Kidney (tissue), 14 donors: ENCODE results near the gene SCTR. TPM values are rescaled to one million over a fixed set of nuclear protein-coding genes. Genes with fewer than 3 reads are reported as not detected.

Experiments used
- DNase-seq, 5 donors: peaks; one replicate each; pipeline ENCODE4 v3.0.0-alpha.2; 2013 to 2020
- FAIRE-seq: peaks from 2 replicates; lab custom pipeline; 2012; peaks lifted over from hg19 to GRCh38; lab: Jason Lieb, UNC
- H3K27ac ChIP-seq, 2 donors: one replicate each; pipeline ENCODE4 v1.7.0; 2013; ENCODE audit warnings: low read depth in 2 of 2, low read length in 2 of 2, inconsistent platforms in 1 of 2
- H3K27me3 ChIP-seq: one replicate; pipeline ENCODE4 v1.7.1; 2013; ENCODE audit warnings: low read length, inconsistent platforms; ENCODE audit not compliant: control insufficient read depth, insufficient read depth
- H3K36me3 ChIP-seq, 3 donors: one replicate each; pipeline versions ENCODE4 v1.7.0 to v1.7.1; 2013; ENCODE audit warnings: low read length in 3 of 3, control low read depth in 1 of 3, inconsistent platforms in 1 of 3; ENCODE audit not compliant: insufficient read depth in 3 of 3, control insufficient read depth in 2 of 3
- H3K4me1 ChIP-seq, 3 donors: one replicate each; pipeline versions ENCODE4 v1.7.0 to v1.7.1; 2013; ENCODE audit warnings: low read length in 3 of 3, inconsistent platforms in 1 of 3, low read depth in 1 of 3; ENCODE audit not compliant: control insufficient read depth in 2 of 3, insufficient read depth in 2 of 3
- H3K4me3 ChIP-seq, 3 donors: one replicate each; pipeline versions ENCODE4 v1.7.0 to v1.8.1; 2013; ENCODE audit warnings: low read length in 3 of 3, control low read depth in 1 of 3, inconsistent platforms in 1 of 3
- H3K9ac ChIP-seq, 3 donors: one replicate each; pipeline versions ENCODE4 v1.7.0 to v1.7.1; 2013; ENCODE audit warnings: low read length in 3 of 3, control low read depth in 1 of 3, inconsistent platforms in 1 of 3
- H3K9me3 ChIP-seq, 3 donors: one replicate each; pipeline versions ENCODE4 v1.7.0 to v1.7.1; 2013; ENCODE audit warnings: low read length in 3 of 3, control low read depth in 1 of 3, inconsistent platforms in 1 of 3; ENCODE audit not compliant: control insufficient read depth in 2 of 3, insufficient read depth in 1 of 3
- intact Hi-C: fragments of 100-400 bp; cut with DNase I; formaldehyde crosslinking; loops from one replicate; pipeline ENCODE4 v1.11.1; 2022
- polyA plus RNA-seq: library from polyadenylated mRNA; stranded (reverse); fragments of 350-450 nt; fragmentation: Illumina TruSeq; extraction: RNeasy Lipid Tissue Mini Kit (QIAGEN cat#74804); gene quantifications from one replicate; pipeline ENCODE4 v1.2.3, GENCODE V29; 2014; ENCODE audit warnings: low read depth, low replicate concordance; ENCODE audit not compliant: insufficient read depth
- total RNA-seq: library from RNA; stranded (reverse); fragmentation: NEBNext Ultra II Directional; extraction: Animal tissue kit (Norgen Biotek cat#: 25700); gene quantifications from one replicate; pipeline ENCODE4 v1.2.1, GENCODE V29; 2021
- TF ChIP-seq, protein P1 (sequence below): IDR thresholded peaks from 3 replicates; pipeline ENCODE4 v1.5.1; 2012; ENCODE audit warnings: mild to moderate bottlenecking, moderate library complexity, borderline replicate concordance; ENCODE audit not compliant: insufficient read depth; ENCODE audit errors: extremely low read depth
- donor health status: control.
- donor health status: control.
- donor health status: control.
- donor health status: control.
- donor health status: control.
- donor health status: DM: yes; HTN: yes; CAD: no.
- donor health status: Normal renal cell carcinoma (clear cell type).

The SCTR gene
- total and polyA plus RNA-seq, 2 donors from 2014 or later, result 7.3 to 15.9 TPM

DNA sequence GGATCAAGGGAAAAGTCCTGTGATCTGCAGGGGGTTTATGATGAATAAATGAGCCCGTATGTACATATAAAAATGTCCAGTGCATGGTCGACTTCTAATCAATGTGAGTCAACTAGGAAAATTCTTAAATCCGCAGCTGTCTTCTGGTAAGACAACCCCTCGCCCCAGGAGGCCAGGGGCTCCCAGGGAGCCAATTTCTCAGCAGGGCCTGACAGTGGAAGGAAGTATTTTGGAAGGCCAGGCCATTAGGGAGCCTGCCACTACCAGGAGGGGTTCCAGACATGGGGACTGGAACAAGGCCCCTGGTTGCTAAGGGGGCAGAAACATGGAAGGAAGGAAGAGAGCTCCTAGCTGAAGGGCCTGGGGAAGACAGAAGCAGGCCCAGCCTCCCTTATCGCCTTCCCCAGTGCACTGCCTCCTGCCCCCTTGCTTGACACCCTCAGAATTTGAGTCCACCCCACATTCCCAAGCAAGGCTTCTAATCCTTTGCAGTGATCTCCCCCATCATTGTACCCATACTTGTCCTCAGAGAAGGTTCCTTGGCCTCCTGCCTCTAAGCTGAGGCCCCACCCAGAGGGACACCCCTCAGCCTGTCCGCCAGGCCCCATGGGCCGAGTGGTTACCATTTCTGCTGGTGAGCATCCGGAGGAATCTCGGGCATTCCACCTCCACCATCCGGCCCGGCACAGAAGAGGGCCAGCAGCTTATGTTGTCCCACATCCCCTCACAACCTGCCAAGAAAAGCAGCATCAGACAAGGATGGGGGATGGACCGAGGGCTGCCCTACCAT is 45.9 kb downstream of the SCTR start:
- FAIRE-seq (no peak), DNase-seq (no peak)
- Histone ChIP-seq H3K4me3 (no peak overlapping the region), H3K36me3 (no peaks in the 10 kb centered on the region), H3K27ac (no peak overlapping the region), H3K27me3 (no peaks in the 10 kb centered on the region), H3K9me3 (no peaks in the 10 kb centered on the region), H3K9ac (no peak overlapping the region), H3K4me1 (peaks cover 0 to 3% (median 0%) of the 10 kb centered on the region in 3 donors)
- TF ChIP-seq, protein P1, sequence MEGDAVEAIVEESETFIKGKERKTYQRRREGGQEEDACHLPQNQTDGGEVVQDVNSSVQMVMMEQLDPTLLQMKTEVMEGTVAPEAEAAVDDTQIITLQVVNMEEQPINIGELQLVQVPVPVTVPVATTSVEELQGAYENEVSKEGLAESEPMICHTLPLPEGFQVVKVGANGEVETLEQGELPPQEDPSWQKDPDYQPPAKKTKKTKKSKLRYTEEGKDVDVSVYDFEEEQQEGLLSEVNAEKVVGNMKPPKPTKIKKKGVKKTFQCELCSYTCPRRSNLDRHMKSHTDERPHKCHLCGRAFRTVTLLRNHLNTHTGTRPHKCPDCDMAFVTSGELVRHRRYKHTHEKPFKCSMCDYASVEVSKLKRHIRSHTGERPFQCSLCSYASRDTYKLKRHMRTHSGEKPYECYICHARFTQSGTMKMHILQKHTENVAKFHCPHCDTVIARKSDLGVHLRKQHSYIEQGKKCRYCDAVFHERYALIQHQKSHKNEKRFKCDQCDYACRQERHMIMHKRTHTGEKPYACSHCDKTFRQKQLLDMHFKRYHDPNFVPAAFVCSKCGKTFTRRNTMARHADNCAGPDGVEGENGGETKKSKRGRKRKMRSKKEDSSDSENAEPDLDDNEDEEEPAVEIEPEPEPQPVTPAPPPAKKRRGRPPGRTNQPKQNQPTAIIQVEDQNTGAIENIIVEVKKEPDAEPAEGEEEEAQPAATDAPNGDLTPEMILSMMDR, result no peak
- intact Hi-C loops, result loop anchor here (5.0 kb wide), 1 partner anchor 71 kb away; no protein-coding TSS in a partner anchor

DNA sequence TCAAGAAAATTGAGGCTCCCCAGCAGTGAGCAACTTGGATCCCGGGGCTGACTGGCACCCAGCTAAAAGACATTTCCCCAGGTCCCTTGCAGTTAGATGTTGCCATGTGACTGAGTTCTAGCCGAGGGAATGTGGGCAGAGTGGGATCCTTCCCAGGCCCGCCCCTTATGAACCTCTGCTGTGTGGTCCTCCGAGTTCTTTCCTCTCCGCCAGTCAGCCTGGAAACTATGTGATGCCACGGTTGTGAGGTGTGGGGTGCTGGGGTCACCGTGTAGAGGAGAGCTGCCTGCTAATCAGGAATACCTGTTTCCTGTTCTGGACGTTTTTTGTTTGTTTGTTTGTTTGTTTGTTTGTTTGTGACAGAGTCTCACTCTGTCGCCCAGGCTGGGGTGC is 47.2 kb downstream of the SCTR start:
- no peaks in the 10 kb centered on the region for H3K9me3 ChIP-seq
- TF ChIP-seq, protein P1, result no peak
- H3K27ac ChIP-seq, result peak overlapping the region in 1 of 2 donors; percentile 32
- H3K27me3 ChIP-seq, result no peaks in the 10 kb centered on the region
- intact Hi-C loops, result loop anchor here (5.0 kb wide), 1 partner anchor 70 kb away; no protein-coding TSS in a partner anchor
- H3K4me1 ChIP-seq, result peaks cover 0 to 3% (median 0%) of the 10 kb centered on the region in 3 donors
- peak overlapping the region in 1 of 3 donors; percentile 4 for H3K9ac ChIP-seq
- H3K36me3 ChIP-seq, result no peaks in the 10 kb centered on the region
- FAIRE-seq (no peak), DNase-seq (no peak)
- H3K4me3 ChIP-seq, result peak overlapping the region in 1 of 3 donors; percentile 32

DNA sequence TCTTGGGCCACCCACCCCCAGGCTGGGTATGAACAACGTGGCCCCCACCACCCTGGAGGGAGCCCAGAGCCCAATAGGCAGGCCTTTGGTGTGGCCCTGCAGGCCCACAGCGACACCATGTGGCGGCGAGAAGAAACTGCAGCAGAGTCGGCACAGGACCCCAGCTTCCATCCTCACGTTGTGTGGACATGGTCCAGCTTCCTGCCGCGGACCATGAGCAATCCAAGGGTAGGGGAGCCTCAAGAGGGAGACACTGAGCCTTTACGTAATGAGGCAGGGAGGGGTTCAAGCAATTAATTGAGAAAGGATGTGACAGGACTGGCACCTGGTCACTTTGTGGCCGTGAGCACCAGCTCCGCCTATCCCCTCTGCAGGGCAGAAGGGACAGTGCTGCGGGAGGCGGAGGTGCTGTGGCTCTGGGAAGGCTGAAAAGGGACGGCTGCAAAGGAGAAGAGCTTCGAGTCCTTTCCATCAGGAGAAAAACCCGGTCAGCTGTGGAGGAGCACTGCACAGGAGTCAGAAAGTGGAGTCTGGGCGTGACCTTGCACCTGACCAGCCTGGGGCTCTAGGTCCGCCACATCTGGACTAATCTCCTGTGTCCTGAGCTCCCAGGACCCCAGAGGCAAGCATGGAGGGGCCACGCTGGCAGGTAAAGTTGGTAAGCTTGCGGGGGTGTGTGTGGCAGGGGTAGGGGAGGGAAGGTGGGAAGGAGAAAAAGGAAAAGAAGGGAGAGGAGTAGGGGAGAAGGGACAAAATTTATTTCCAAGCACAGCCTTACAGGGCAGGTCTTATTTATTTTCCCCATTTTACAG is 47.8 kb downstream of the SCTR start:
- H3K27me3 ChIP-seq, result no peaks in the 10 kb centered on the region
- H3K36me3 ChIP-seq, result no peaks in the 10 kb centered on the region
- H3K4me3 ChIP-seq, result peak overlapping the region in 1 of 3 donors; percentile 32
- no peaks in the 10 kb centered on the region for H3K9me3 ChIP-seq
- peak overlapping the region in 1 of 2 donors; percentile 32 for H3K27ac ChIP-seq
- peak overlapping the region in 1 of 3 donors; percentile 4 for H3K9ac ChIP-seq
- TF ChIP-seq, protein P1, result peak; percentile 95
- peaks cover 0 to 3% (median 0%) of the 10 kb centered on the region in 3 donors for H3K4me1 ChIP-seq
- FAIRE-seq, result no peak
- intact Hi-C loops, result loop anchor here (5.0 kb wide), 1 partner anchor 69 kb away; no protein-coding TSS in a partner anchor
- peak in 4 of 5 donors; percentile 68 to 88 (median 80) for DNase-seq
